AG04449 (cell line): ENCODE data around the gene ANAPC10.
"Not testable (repeated sequence)": the region's sequence is repeated elsewhere in the genome, so short reads cannot be mapped to it uniquely, and the experiment has no call there.

ENCODE experiments used
- CTCF ChIA-PET: fragments of 350-600 bp; formaldehyde crosslinking; extraction: SDS; loops from one replicate; lab custom pipeline; 2021; ENCODE audit warnings: antibody characterized with exemption; lab: Yijun Ruan, JAX
- POLR2A ChIA-PET: fragments of 400-600, 350-600 bp; formaldehyde crosslinking; extraction: SDS; loops from one replicate; lab custom pipeline; 2020; ENCODE audit warnings: antibody characterized with exemption, inconsistent platforms; lab: Yijun Ruan, JAX
- DNase-seq: peaks from one replicate; pipeline ENCODE4 v3.0.0-alpha.2; 2010; ENCODE audit warnings: low read depth, low spot score
- H3K4me3 ChIP-seq: 2 replicates; pipeline ENCODE4 v1.5.1; 2011; ENCODE audit warnings: low read depth, mild to moderate bottlenecking, control low read depth, low read length
- CTCF ChIP-seq: IDR thresholded peaks from one replicate; pipeline ENCODE4 v1.5.1; 2011; ENCODE audit warnings: mild to moderate bottlenecking, moderate library complexity, low read length, control low read depth, inconsistent platforms; ENCODE audit not compliant: insufficient read depth; ENCODE audit errors: missing control alignments

ANAPC10 gene

DNA sequence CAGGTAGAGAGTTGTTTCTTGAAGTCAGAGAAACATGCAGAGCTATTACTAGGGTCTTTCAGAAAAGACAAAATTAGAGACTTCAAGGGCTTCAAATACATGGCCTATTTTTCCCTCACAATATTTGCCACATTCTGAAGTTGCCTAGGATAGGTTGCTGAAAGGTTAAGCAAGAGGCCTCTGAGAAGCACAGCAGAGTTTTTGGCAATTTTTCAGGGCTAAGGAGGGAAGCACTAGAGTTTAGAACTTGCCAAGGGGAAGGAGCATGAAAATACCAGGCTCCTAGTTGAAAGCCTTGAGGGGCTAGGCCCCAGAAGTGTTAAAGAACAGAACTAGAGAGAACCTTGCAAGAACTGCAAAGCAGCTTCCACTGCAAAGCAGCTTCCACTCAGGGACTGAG, 86.4 kb downstream of the ANAPC10 start:
- TF ChIP-seq CTCF, result no peak
- POLR2A ChIA-PET, result no interaction called here
- CTCF ChIA-PET, result no interaction called here
- DNase-seq, result no peak
- H3K4me3 ChIP-seq, result no peak overlapping the region

GRCh38 chr4:145010315-145010714, 87.7 kb downstream of the ANAPC10 start:
- CTCF ChIA-PET, H3K4me3 ChIP-seq, DNase-seq, POLR2A ChIA-PET: not testable (repeated sequence)

GRCh38 chr4:145003675-145004074, 94.3 kb downstream of the ANAPC10 start:
- DNase-seq, result no peak
- no peak for TF ChIP-seq CTCF
- POLR2A ChIA-PET, result no interaction called here
- CTCF ChIA-PET, result no interaction called here
- H3K4me3 ChIP-seq, result no peak overlapping the region

- no peak overlapping the region for H3K4me3 ChIP-seq
- ChIA-PET POLR2A (no interaction called here), CTCF (no interaction called here)
- no peak for TF ChIP-seq CTCF
- DNase-seq, result no peak
Observed at GRCh38 chr4:145001635-145002034, 96.4 kb downstream of the ANAPC10 start.

DNA sequence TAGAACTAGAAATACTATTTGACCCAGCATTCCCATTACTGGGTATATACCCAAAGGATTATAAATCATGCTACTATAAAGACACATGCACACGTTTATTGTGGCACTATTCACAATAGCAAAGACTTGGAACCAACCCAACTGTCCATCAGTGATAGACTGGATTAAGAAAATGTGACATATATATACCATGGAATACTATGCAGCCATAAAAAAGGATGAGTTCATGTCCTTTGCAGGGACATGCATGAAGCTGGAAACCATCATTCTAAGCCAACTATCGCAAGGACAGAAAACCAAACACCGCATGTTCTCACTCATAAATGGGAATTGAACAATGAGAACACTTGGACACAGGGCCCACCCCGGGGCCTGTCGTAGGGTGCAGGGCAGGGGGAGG, 97.3 kb downstream of the ANAPC10 start:
- CTCF ChIA-PET, H3K4me3 ChIP-seq, DNase-seq, POLR2A ChIA-PET: not testable (repeated sequence)

- DNase-seq, result no peak
- no peak overlapping the region for H3K4me3 ChIP-seq
- POLR2A ChIA-PET, result no interaction called here
- CTCF ChIA-PET, result no interaction called here
- no peak for TF ChIP-seq CTCF
Observed at GRCh38 chr4:144989306-144989705, 108.7 kb downstream of the ANAPC10 start.

DNA sequence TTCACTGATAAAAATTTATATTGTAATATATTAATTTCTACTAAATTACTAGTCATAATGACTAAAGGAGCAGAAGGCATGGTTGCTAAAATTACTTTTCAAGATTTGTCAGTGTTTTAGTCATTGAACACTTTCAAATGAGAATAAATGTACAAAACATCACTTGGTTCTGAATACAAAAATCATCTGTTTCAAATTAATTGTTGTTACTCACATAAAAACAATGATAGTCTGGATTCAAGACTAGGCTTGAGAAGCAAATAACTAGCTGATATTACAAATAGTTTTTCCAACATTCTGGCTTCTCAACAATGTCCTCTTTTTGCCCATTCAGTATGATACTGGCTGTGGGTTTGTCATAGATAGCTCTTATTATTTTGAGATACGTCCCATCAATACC, 112.5 kb downstream of the ANAPC10 start:
- ChIA-PET CTCF (no interaction called here), POLR2A (no interaction called here)
- DNase-seq, result no peak
- no peak overlapping the region for H3K4me3 ChIP-seq
- TF ChIP-seq CTCF, result no peak
